Thyroid gland (tissue), 4 donors: ENCODE results near the gene RAB40C. TPM values are rescaled to one million over a fixed set of nuclear protein-coding genes. Genes with fewer than 3 reads are reported as not detected.

Experiments used
- DNase-seq, 2 donors: peaks; one replicate each; pipeline ENCODE4 v3.0.0-alpha.2; 2019
- H3K27ac ChIP-seq, 3 donors: fragments of 200-600 bp; sonication (generic); 1 replicate in 2 of 3; 2 replicates in 1 of 3; pipeline ENCODE4 v1.5.1; 2016 to 2019; ENCODE audit warnings: mild to moderate bottlenecking in 1 of 3, moderate library complexity in 1 of 3
- H3K27me3 ChIP-seq: fragments of 200-600 bp; sonication (generic); one replicate; pipeline ENCODE4 v1.5.1; 2019
- H3K36me3 ChIP-seq, 2 donors: fragments of 200-600 bp; sonication (generic); one replicate each; pipeline ENCODE4 v1.5.1; 2016 to 2019
- H3K4me1 ChIP-seq, 2 donors: fragments of 200-600 bp; sonication (generic); one replicate each; pipeline ENCODE4 v1.5.1; 2017 to 2019
- H3K4me3 ChIP-seq, 3 donors: fragments of 200-600 bp; sonication (generic); replicated peaks in 1 of 3; 1 replicate in 2 of 3; 2 replicates in 1 of 3; pipeline ENCODE4 v1.5.1; 2016; ENCODE audit warnings: mild to moderate bottlenecking in 1 of 3
- H3K9me3 ChIP-seq: fragments of 200-600 bp; sonication (generic); one replicate; pipeline ENCODE4 v1.5.1; 2017
- CTCF ChIP-seq, 6 experiments: fragments of 200-600 bp in 3 of 6; fragments of 450-650 bp in 3 of 6; sonication (generic) in 3 of 6; IDR thresholded peaks; one replicate each; pipeline ENCODE4 v1.5.1; 2016 to 2019; ENCODE audit warnings: antibody characterized with exemption in 6 of 6, mild to moderate bottlenecking in 2 of 6, inconsistent platforms in 1 of 6, moderate library complexity in 1 of 6
- POLR2A ChIP-seq, 2 donors: fragments of 450-650 bp; IDR thresholded peaks; one replicate each; pipeline ENCODE4 v1.6.1; 2017; ENCODE audit warnings: antibody characterized with exemption in 2 of 2, mild to moderate bottlenecking in 2 of 2, moderate library complexity in 1 of 2
- WGBS, 2 donors: methylation state at CpG; one replicate each; pipeline ENCODE4 v1.1.5; 2017; 5-methylcytosine and 5-hydroxymethylcytosine counted together
- intact Hi-C: fragments of 100-400 bp; cut with DNase I; formaldehyde crosslinking; loops from one replicate; pipeline ENCODE4 v1.15.1; 2023
- total RNA-seq, 4 donors: library from RNA; depleted of rRNA; stranded (reverse); fragments of >200 nt; gene quantifications; one replicate each; pipeline ENCODE4 v1.2.3, GENCODE V29; 2016

The RAB40C gene
- total RNA-seq, 4 donors from 2014 or later = 17.7 to 24.4 (median 18.4) TPM

- TF ChIP-seq POLR2A (IDR thresholded peaks at IDR 0.05) (no peak), CTCF (IDR thresholded peaks at IDR 0.05) (no peak)
- no peaks in the 10 kb centered on the region for H3K9me3 ChIP-seq
- H3K4me3 ChIP-seq = no peak overlapping the region
- peaks cover 0 to 1% of the 10 kb centered on the region in 2 donors for H3K4me1 ChIP-seq
- peaks cover 5 to 7% of the 10 kb centered on the region in 2 donors for H3K36me3 ChIP-seq
- no peak overlapping the region for H3K27ac ChIP-seq
- no peaks in the 10 kb centered on the region for H3K27me3 ChIP-seq
- intact Hi-C loops = no loop called here
- 94 to 96% methylated on average over 9 to 11 of the region's 27 CpGs for WGBS, 2 donors
- no peak for DNase-seq
These were observed 9.5 kb upstream of the RAB40C start for GRCh38 chr16:580141-580945.

DNA sequence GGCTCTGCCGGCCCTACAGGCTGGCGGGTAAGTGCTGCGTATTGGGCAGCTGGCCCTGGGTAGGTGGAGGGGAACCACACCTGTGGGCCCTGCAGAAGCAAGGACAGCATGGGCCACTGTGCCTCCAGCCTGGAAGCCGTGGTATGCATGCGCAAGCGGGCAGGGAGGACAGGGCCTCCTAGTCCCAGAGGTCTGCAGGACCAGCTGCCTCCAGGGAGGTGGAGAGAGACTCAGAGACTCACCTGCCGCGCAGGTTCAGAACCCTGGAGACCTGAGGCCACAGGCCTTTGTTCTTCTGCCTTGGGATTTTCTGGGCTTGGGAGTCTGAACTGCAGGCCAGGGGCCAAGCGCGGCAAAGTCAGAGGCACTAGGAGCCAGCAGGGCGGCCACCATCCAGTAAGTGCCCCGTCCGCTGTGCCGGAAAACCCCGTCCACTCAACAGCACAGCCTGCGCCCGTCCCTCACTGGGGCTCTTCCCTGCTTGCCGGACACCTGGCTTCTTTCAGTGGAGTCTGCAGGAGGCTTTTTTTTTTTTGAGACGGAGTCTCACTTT is 8.8 kb upstream of the RAB40C start:
- Histone ChIP-seq H3K36me3 (peaks cover 0 to 2% of the 10 kb centered on the region in 2 donors), H3K27me3 (no peaks in the 10 kb centered on the region), H3K27ac (no peak overlapping the region), H3K4me1 (peaks cover 0 to 5% of the 10 kb centered on the region in 2 donors), H3K4me3 (no peak overlapping the region), H3K9me3 (no peaks in the 10 kb centered on the region)
- no peak for DNase-seq
- intact Hi-C loops = no loop called here
- 97 to 98% methylated on average over 9 to 19 of the region's 19 CpGs for WGBS, 2 donors
- TF ChIP-seq POLR2A (IDR thresholded peaks at IDR 0.05) = no peak
- no peak for TF ChIP-seq CTCF (IDR thresholded peaks at IDR 0.05)

- Histone ChIP-seq H3K4me3 (no peak overlapping the region), H3K4me1 (peaks cover 0 to 10% of the 10 kb centered on the region in 2 donors), H3K9me3 (no peaks in the 10 kb centered on the region), H3K27ac (no peak overlapping the region), H3K27me3 (no peaks in the 10 kb centered on the region), H3K36me3 (no peaks in the 10 kb centered on the region)
- DNase-seq = no peak
- 93% methylated on average over 11 of the region's 18 CpGs; no CpG with 5 or more reads in 1 of the 2 donors for WGBS, 2 donors
- intact Hi-C loops = no loop called here
- TF ChIP-seq CTCF (IDR thresholded peaks at IDR 0.05) = no peak
- TF ChIP-seq POLR2A (IDR thresholded peaks at IDR 0.05) = no peak
These were observed 7.7 kb upstream of the RAB40C start for GRCh38 chr16:582218-582613.

- Histone ChIP-seq H3K4me3 (no peak overlapping the region), H3K27me3 (no peaks in the 10 kb centered on the region), H3K9me3 (no peaks in the 10 kb centered on the region), H3K4me1 (peaks cover 0 to 13% of the 10 kb centered on the region in 2 donors), H3K27ac (no peak overlapping the region), H3K36me3 (no peaks in the 10 kb centered on the region)
- WGBS, 2 donors = 88 to 97% methylated on average over 9 to 11 of the region's 21 CpGs
- intact Hi-C loops = no loop called here
- no peak for DNase-seq
- TF ChIP-seq CTCF (IDR thresholded peaks at IDR 0.05) (no peak), POLR2A (IDR thresholded peaks at IDR 0.05) (no peak)
These were observed 7.1 kb upstream of the RAB40C start for GRCh38 chr16:582614-583331.

GRCh38 chr16:583470-583814 is 6.4 kb upstream of the RAB40C start:
- H3K4me3 ChIP-seq = no peak overlapping the region
- H3K27me3 ChIP-seq = no peaks in the 10 kb centered on the region
- H3K9me3 ChIP-seq = no peaks in the 10 kb centered on the region
- TF ChIP-seq CTCF (IDR thresholded peaks at IDR 0.05) (no peak), POLR2A (IDR thresholded peaks at IDR 0.05) (no peak)
- WGBS, 2 donors = 73 to 83% methylated on average over 10 to 13 of the region's 16 CpGs
- no peak overlapping the region for H3K27ac ChIP-seq
- no peak for DNase-seq
- intact Hi-C loops = no loop called here
- peaks cover 5 to 20% of the 10 kb centered on the region in 2 donors for H3K4me1 ChIP-seq
- H3K36me3 ChIP-seq = no peaks in the 10 kb centered on the region
